Fibroblast of lung (primary cell): ENCODE results near the gene SPOCK1.

ENCODE experiments used
- EZH2 ChIP-seq: IDR thresholded peaks from 2 replicates; pipeline ENCODE4 v1.5.1; 2012; ENCODE audit warnings: low read length, control low read depth, mild to moderate bottlenecking; ENCODE audit errors: missing control alignments
- TF ChIP-seq, protein P1 (sequence below), 2 donors: IDR thresholded peaks in 1 of 2; conservative IDR thresholded peaks in 1 of 2; 1 replicate in 1 of 2; 2 replicates in 1 of 2; pipeline ENCODE4 v1.5.1; 2011 to 2012; ENCODE audit warnings: low read length in 2 of 2, control low read depth in 1 of 2, inconsistent platforms in 1 of 2, low read depth in 1 of 2, mild to moderate bottlenecking in 1 of 2

DNA sequence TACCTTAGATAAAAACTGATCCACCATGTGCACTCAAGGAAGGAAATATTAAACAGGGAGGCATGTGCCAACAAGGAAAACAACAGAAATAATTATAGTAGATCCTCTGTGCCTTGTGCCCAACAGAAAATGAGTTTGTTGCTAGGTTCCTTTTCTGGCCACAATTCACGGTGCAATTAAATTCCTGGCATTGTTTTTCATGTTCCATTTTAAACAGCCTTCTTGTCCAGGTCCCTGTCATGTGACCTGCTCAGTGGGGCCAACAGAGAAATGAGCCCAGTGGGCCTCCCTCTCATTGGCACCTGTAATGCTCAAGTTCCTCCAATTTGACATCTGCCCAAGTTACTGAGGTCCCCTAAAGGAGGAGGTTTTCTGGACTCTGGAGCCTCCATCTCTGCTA lies 56.5 kb downstream of the SPOCK1 start:
- TF ChIP-seq, protein P1, sequence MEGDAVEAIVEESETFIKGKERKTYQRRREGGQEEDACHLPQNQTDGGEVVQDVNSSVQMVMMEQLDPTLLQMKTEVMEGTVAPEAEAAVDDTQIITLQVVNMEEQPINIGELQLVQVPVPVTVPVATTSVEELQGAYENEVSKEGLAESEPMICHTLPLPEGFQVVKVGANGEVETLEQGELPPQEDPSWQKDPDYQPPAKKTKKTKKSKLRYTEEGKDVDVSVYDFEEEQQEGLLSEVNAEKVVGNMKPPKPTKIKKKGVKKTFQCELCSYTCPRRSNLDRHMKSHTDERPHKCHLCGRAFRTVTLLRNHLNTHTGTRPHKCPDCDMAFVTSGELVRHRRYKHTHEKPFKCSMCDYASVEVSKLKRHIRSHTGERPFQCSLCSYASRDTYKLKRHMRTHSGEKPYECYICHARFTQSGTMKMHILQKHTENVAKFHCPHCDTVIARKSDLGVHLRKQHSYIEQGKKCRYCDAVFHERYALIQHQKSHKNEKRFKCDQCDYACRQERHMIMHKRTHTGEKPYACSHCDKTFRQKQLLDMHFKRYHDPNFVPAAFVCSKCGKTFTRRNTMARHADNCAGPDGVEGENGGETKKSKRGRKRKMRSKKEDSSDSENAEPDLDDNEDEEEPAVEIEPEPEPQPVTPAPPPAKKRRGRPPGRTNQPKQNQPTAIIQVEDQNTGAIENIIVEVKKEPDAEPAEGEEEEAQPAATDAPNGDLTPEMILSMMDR (conservative IDR thresholded peaks at IDR 0.05 in 1 of 2, IDR thresholded peaks at IDR 0.05 in 1 of 2; ENCODE audit: low read depth in 1 of 2, low read length in 2 of 2), result no peak
- TF ChIP-seq EZH2, result no peak
